CD4-positive, CD25-positive, alpha-beta regulatory T cell (primary cell): ENCODE data around the gene GRAMD4. TPM values are rescaled to one million over a fixed set of nuclear protein-coding genes. Genes with fewer than 3 reads are reported as not detected.

ENCODE experiments used
- ATAC-seq, 2 donors: fragments of 150-1000 bp; cut with Tn5 transposase; one replicate each; pipeline ENCODE4 v1.10.0; 2021; ENCODE audit warnings: low read depth in 2 of 2, moderate number of reproducible peaks in 2 of 2, moderate library complexity in 1 of 2
- DNase-seq, 3 donors: peaks; one replicate each; pipeline versions ENCODE4 v3.0.0 to v3.0.0-alpha.2; 2012 to 2022; ENCODE audit warnings: mixed read lengths in 1 of 3
- H3K27ac ChIP-seq: one replicate; pipeline ENCODE4 v1.7.0; 2013; ENCODE audit warnings: mild to moderate bottlenecking, low read length; ENCODE audit not compliant: insufficient read depth, poor library complexity, severe bottlenecking
- H3K27me3 ChIP-seq: one replicate; pipeline ENCODE4 v1.7.0; 2013; ENCODE audit warnings: low read length; ENCODE audit not compliant: control insufficient read depth, insufficient read depth
- H3K36me3 ChIP-seq: one replicate; pipeline ENCODE4 v1.7.0; 2013; ENCODE audit warnings: mild to moderate bottlenecking, low read length, moderate library complexity; ENCODE audit not compliant: control insufficient read depth, insufficient read depth
- H3K4me1 ChIP-seq: 2 replicates; pipeline ENCODE4 v1.7.0; 2013; ENCODE audit warnings: mild to moderate bottlenecking, low read length; ENCODE audit not compliant: insufficient read depth, control insufficient read depth, poor library complexity, severe bottlenecking
- H3K4me3 ChIP-seq: one replicate; pipeline ENCODE4 v1.7.0; 2013; ENCODE audit warnings: low read depth, mild to moderate bottlenecking, low read length, moderate library complexity
- H3K9me3 ChIP-seq, 2 experiments: 1 replicate in 1 of 2; 2 replicates in 1 of 2; pipeline ENCODE4 v1.7.0; 2013; ENCODE audit warnings: low read length in 2 of 2, mild to moderate bottlenecking in 1 of 2, moderate library complexity in 1 of 2; ENCODE audit not compliant: control insufficient read depth in 2 of 2
- H3K27ac Mint-ChIP-seq, 3 donors: one replicate each; pipeline ENCODE4 v1.8.0; 2020 to 2022; ENCODE audit warnings: mild to moderate bottlenecking in 3 of 3, mixed read lengths in 3 of 3, moderate library complexity in 2 of 3
- H3K27me3 Mint-ChIP-seq: one replicate; pipeline ENCODE4 v1.8.0; 2022; ENCODE audit warnings: mild to moderate bottlenecking, mixed read lengths
- H3K36me3 Mint-ChIP-seq: one replicate; pipeline ENCODE4 v1.8.0; 2020; ENCODE audit warnings: mixed read lengths
- H3K4me1 Mint-ChIP-seq, 4 donors: one replicate each; pipeline ENCODE4 v1.8.0; 2020 to 2022; ENCODE audit warnings: mixed read lengths in 4 of 4, mild to moderate bottlenecking in 1 of 4
- H3K4me3 Mint-ChIP-seq, 4 donors: one replicate each; pipeline ENCODE4 v1.8.0; 2020 to 2022; ENCODE audit warnings: mild to moderate bottlenecking in 4 of 4, mixed read lengths in 4 of 4, moderate library complexity in 3 of 4
- H3K9me3 Mint-ChIP-seq, 7 donors: one replicate each; pipeline ENCODE4 v1.8.0; 2020 to 2022; ENCODE audit warnings: mixed read lengths in 7 of 7, mild to moderate bottlenecking in 3 of 7, moderate library complexity in 2 of 7
- polyA plus RNA-seq, 4 donors: library from polyadenylated mRNA; unstranded; fragments of 300-500 nt; fragmentation: Illumina TruSeq; gene quantifications; one replicate each; pipeline ENCODE4 v1.2.3, GENCODE V29; 2021
- total RNA-seq: library from RNA; stranded (reverse); gene quantifications from one replicate; pipeline ENCODE4 v1.2.3, GENCODE V29; 2022

GRAMD4 gene
- total RNA-seq (43.6 TPM), polyA plus RNA-seq (1 to 10 TPM; 7.0 to 9.8 (median 7.3) TPM)

GRCh38 chr22:46619830-46620501 lies at the start of gene GRAMD4:
Gene GRAMD4, plus strand, starts transcription at chr22:46620386. Its CDS starts 6,414 bp downstream, at chr22:46626800.
- Histone ChIP-seq H3K4me1 (no peaks in the 10 kb centered on the region), H3K27ac (no peak within 1 kb of the TSS), H3K36me3 (no peaks in the 10 kb centered on the region), H3K4me3 (no peak within 1 kb of the TSS), H3K9me3 (no peaks in the 10 kb centered on the region), H3K27me3 (no peaks in the 10 kb centered on the region)
- Mint-ChIP-seq H3K36me3 (no peaks in the 10 kb centered on the region), H3K9me3 (peaks cover 0 to 2% (median 0%) of the 10 kb centered on the region in 7 donors), H3K4me1 (peaks cover 0 to 4% (median 2%) of the 10 kb centered on the region in 4 donors), H3K4me3 (no peak within 1 kb of the TSS), H3K27me3 (no peaks in the 10 kb centered on the region), H3K27ac (no peak within 1 kb of the TSS)
- DNase-seq: no peak
- no peak for ATAC-seq

GRCh38 chr22:46571642-46572250 lies 48.4 kb upstream of the GRAMD4 start:
- Histone ChIP-seq H3K27me3 (no peaks in the 10 kb centered on the region), H3K4me3 (no peak overlapping the region), H3K9me3 (peaks cover 5 to 11% of the 10 kb centered on the region in 2 experiments), H3K27ac (no peak overlapping the region), H3K36me3 (no peaks in the 10 kb centered on the region), H3K4me1 (peaks cover 14% of the 10 kb centered on the region)
- DNase-seq (no peak), ATAC-seq (no peak)
- peaks cover 0 to 18% (median 7%) of the 10 kb centered on the region in 4 donors for H3K4me1 Mint-ChIP-seq
- H3K9me3 Mint-ChIP-seq: peaks cover 0 to 13% (median 3%) of the 10 kb centered on the region in 7 donors
- no peak overlapping the region for H3K27ac Mint-ChIP-seq
- peaks cover 4% of the 10 kb centered on the region for H3K27me3 Mint-ChIP-seq
- no peaks in the 10 kb centered on the region for H3K36me3 Mint-ChIP-seq
- H3K4me3 Mint-ChIP-seq: peak overlapping the region in 1 of 4 donors; percentile 29

- peaks cover 0 to 24% (median 8%) of the 10 kb centered on the region in 4 donors for H3K4me1 Mint-ChIP-seq
- H3K36me3 ChIP-seq: no peaks in the 10 kb centered on the region
These were observed 47.0 kb upstream of the GRAMD4 start for GRCh38 chr22:46572911-46573780.

GRCh38 chr22:46573781-46574437 lies 46.3 kb upstream of the GRAMD4 start:
- DNase-seq: no peak
- Mint-ChIP-seq H3K9me3 (peaks cover 0 to 13% (median 3%) of the 10 kb centered on the region in 7 donors), H3K36me3 (no peaks in the 10 kb centered on the region), H3K27ac (peak overlapping the region in 2 of 3 donors; percentile 62 to 89), H3K27me3 (peaks cover 4% of the 10 kb centered on the region), H3K4me3 (peak overlapping the region in 3 of 4 donors; percentile 44 to 96 (median 53)), H3K4me1 (peaks cover 0 to 31% (median 9%) of the 10 kb centered on the region in 4 donors)
- Histone ChIP-seq H3K27ac (no peak overlapping the region), H3K36me3 (no peaks in the 10 kb centered on the region), H3K9me3 (peaks cover 5 to 11% of the 10 kb centered on the region in 2 experiments), H3K27me3 (no peaks in the 10 kb centered on the region), H3K4me1 (peaks cover 28% of the 10 kb centered on the region), H3K4me3 (no peak overlapping the region)
- no peak for ATAC-seq

More at GRCh38 chr22:46572911-46573780, 47.0 kb upstream of the GRAMD4 start:
- H3K9me3 ChIP-seq: peaks cover 5 to 11% of the 10 kb centered on the region in 2 experiments
- no peak overlapping the region for H3K4me3 ChIP-seq
- no peak overlapping the region for H3K27ac ChIP-seq
- Mint-ChIP-seq H3K27me3 (peaks cover 4% of the 10 kb centered on the region), H3K27ac (no peak overlapping the region), H3K9me3 (peaks cover 0 to 13% (median 3%) of the 10 kb centered on the region in 7 donors), H3K36me3 (no peaks in the 10 kb centered on the region), H3K4me3 (peak overlapping the region in 2 of 4 donors; percentile 32 to 44)
- DNase-seq: no peak
- peaks cover 20% of the 10 kb centered on the region for H3K4me1 ChIP-seq
- no peaks in the 10 kb centered on the region for H3K27me3 ChIP-seq
- no peak for ATAC-seq

- Mint-ChIP-seq H3K27ac (peak overlapping the region in 2 of 3 donors; percentile 62 to 89), H3K4me3 (peak overlapping the region; percentile 13 to 96 (median 61)), H3K27me3 (peaks cover 4% of the 10 kb centered on the region), H3K36me3 (no peaks in the 10 kb centered on the region), H3K4me1 (peaks cover 0 to 38% (median 12%) of the 10 kb centered on the region in 4 donors), H3K9me3 (peaks cover 0 to 13% (median 3%) of the 10 kb centered on the region in 7 donors)
- ATAC-seq: no peak
- H3K4me1 ChIP-seq: peaks cover 34% of the 10 kb centered on the region
- peaks cover 5 to 11% of the 10 kb centered on the region in 2 experiments for H3K9me3 ChIP-seq
- DNase-seq: no peak
- no peaks in the 10 kb centered on the region for H3K36me3 ChIP-seq
- H3K4me3 ChIP-seq: no peak overlapping the region
- no peaks in the 10 kb centered on the region for H3K27me3 ChIP-seq
- H3K27ac ChIP-seq: no peak overlapping the region
These were observed 45.7 kb upstream of the GRAMD4 start for GRCh38 chr22:46574438-46574992.

- Histone ChIP-seq H3K27me3 (no peaks in the 10 kb centered on the region), H3K27ac (no peak overlapping the region), H3K4me1 (peaks cover 35% of the 10 kb centered on the region), H3K36me3 (no peaks in the 10 kb centered on the region), H3K4me3 (no peak overlapping the region), H3K9me3 (peaks cover 5 to 11% of the 10 kb centered on the region in 2 experiments)
- DNase-seq: no peak
- peaks cover 0 to 45% (median 16%) of the 10 kb centered on the region in 4 donors for H3K4me1 Mint-ChIP-seq
- H3K27me3 Mint-ChIP-seq: peaks cover 4% of the 10 kb centered on the region
- H3K9me3 Mint-ChIP-seq: peaks cover 0 to 13% (median 3%) of the 10 kb centered on the region in 7 donors
- no peak for ATAC-seq
- peak overlapping the region; percentile 82 to 96 (median 88) for H3K4me3 Mint-ChIP-seq
- peak overlapping the region in 2 of 3 donors; percentile 56 to 97 for H3K27ac Mint-ChIP-seq
- H3K36me3 Mint-ChIP-seq: no peaks in the 10 kb centered on the region
These were observed 44.9 kb upstream of the GRAMD4 start for GRCh38 chr22:46574993-46575910.
